SKM-1 (cell line): ENCODE data around the gene PRRC2B.
"Not testable (repeated sequence)": the region's sequence is repeated elsewhere in the genome, so short reads cannot be mapped to it uniquely, and the experiment has no call there.

Source experiments
- DNase-seq: peaks from one replicate; lab custom pipeline; 2025; ENCODE audit not compliant: unreplicated experiment; lab: John Stamatoyannopoulos, UW

Gene PRRC2B

DNA sequence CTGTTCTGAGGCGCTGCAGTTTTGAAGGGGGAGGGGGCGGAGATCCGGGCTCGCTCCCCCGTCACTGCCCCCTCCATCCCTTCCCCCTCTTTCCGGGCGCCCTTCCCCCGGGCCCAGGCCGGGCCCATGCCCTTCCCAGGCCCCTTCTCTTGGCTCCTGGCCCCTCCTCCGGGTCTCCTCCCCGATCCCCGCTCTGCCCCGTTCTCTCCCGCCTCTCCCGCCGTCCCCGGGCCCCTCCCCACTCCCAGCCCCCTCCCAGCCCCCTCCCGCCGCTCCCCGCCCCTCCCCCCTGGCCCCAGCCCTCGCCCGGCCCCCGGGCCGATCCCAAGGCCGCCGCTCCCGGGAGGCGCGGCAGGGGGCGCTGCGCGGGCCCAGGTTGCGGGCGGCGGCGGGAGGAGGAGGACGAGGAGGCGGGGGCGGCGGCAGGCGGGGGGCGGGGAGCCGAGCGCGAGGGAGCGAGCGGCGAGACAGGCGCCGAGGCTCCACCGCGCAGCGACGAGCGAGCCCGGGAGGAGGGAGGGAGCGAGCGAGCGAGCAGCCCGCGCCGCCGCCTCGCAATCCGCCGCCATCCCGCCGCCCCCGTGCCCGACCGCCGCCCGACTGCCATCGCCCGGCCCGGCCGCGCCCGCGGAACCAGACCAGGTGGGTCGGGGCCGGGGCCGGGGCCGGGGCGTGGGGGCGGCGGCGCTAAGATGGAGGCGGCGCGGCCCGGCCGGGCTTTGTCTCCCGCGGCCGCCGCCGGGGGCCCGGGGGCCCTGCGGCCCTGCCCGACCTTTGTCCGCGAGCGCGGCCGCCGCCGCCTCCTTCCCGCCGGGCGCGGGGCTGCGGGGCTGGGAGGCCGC lies at the start of gene PRRC2B:
Gene PRRC2B (plus strand): TSS at position 465 of the 842 bp plus-strand sequence. CDS start 36,059 bp downstream, outside the sequence.
- DNase-seq: no peak

DNA sequence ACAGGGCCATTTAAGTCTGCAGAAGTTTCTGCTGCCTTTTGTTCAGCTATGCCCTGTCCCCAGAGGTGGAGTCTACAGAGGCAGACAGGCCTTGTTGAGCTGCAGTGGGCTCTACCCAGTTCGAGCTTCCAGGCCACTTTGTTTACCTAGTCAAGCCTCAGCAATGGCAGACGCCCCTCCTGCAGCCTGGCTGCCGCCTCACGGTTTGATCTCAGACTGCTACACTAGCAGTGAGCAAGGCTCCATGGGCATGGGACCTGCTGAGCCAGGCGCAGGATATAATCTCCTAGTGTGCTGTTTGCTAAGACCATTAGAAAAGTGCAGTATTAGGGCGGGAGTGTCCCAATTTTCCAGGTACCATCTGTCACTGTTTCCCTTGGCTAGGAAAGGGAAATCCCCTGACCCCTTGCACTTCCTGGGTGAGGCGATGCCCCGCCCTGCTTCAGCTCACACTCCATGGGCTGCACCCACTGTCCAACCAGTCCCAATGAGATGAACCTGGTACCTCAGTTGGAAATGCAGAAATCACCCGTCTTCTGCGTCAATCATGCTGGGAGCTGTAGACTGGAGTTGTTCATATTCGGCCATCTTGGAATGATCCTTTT lies 48.9 kb upstream of the PRRC2B start:
- DNase-seq: not testable (repeated sequence)

DNA sequence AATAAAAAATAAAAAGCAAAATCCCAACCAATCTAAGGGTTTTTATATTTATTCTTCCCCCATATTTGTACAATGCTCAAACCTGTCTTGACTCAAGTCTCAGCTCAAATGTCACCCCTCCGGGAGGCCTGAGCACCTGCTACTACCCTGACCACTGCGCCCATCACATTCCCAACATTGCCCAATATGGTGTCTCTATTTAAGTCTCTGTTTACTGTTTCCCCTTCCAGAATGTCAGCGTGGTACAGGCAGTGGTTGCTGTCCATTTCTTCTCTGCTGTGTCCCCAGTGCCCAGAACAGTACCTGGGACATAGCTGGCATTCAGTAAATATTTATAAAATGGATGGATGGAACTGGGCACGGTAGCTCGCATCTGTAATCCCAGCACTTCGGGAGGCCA lies 47.3 kb upstream of the PRRC2B start:
- no peak for DNase-seq

DNA sequence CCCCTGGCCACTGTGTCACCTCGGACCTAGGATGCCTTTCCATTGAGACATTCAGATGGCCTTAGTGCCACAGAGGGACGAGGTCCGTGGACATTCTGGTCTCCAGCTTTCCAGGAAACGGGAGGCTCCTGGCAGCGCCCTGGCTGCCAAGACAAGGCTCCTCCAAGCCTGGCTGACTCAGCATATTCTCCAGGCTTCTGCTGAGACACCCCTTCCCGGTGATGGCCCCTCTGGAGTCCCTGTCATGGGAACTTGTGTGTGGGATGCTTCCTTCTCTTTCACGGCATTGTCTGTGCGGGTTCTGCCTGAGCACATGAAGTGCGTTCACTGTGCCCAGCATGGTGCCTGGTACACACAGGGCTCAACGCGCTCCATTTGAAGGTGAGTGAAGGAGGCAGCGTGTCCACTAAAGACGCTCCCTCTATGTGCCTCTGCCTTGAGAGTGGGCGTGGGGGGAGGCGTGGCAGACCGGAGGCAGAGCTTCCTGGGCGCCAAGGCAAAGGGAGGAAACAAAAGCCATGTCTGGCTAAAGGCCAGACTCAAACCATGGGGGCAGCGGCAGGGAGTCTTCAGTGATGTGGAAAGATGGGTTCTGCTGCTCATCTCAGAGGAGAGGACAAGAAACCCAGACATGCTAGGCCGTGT lies 46.4 kb upstream of the PRRC2B start:
- no peak for DNase-seq

DNA sequence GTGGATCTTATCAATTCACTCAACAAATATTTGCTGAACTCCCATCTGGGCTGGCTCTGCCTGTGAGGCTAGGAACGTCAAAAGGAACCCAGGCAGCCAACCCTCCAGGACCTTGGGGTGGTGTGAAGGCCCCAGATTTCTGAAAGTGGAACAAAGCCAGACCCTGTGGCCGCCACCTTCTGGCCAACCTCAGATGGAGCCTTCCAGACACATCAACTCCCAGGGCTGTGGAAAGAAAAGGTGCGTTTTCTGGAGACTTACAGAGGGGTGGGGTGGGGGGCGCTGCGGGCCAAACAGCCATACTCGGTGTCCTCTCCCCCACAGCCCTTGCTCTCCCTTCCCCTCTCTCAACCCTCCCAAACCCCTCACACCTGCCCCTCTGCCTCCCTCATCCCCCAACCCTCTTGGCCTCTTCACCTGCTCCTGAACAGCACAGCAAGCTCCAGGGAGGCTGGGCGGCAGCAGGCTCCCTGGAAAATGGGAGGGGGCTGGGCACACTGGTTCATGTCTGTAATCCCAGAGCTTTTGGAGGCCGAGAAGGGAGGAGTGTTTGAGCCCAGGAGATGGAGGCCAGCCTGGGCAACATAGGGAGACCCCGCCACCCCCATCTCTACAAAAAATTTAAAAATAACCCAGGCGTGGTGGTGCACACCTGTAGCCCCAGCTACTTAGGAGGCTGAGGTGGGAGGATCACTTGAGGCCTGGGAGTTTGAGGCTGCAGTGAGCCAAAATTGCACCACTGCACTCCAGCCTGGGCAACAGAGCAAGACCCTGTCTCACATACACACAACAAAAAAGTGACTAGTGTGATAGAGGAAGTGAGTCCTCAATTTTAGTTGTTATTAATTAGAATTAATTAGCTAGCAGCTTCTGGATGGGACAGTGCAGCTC lies 45.0 kb upstream of the PRRC2B start:
- no peak for DNase-seq

DNA sequence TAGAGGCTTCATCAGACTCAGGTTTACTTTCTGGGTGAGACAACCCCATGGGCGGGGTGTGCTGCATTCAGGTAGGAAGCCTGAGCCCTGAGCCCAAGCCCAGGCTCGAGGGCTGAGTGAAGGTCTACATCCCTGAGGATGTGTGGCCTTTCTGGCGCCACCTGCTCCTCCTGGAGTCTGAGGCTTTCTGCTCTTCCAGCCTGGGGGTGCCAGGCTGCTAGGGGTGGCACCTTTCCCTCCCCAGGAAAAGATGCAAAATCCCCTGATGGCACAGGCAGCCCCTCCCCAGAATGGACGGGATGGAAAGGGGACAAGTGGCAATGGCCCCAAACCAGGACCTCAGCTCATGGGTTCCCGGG lies 44.4 kb upstream of the PRRC2B start:
- no peak for DNase-seq

DNA sequence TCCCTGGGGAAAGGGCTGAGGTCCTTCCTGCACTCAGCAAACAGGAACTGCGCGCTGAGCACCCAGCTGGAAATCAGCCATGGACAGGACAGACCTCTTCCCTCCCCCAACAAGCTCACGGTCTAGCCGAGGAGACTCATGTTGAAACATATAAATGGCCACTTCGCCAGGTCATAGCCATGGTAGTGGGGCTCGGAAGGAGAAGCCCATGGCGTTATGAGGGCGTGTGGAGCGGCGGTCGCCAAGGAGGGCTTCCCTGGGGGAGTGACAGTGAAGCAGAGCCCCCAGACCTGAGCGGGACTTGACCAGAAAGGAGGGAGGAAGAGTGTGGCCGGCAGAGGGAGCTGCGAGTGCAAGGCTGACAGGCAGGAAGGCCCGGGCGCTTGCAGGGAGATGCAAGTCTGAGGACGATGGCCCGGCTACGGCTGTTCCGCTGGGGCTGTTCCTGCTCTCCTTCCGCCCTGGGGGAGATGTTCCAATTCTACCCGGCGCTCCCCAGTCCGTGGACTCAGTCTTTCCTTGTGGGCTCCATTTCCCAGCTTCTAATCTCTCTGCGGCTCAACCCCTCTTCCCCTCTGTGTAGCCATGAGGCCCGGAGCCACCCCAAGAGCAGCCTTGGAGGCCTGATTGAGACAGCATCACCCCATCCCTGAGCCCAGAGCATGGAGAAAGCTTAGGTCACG lies 43.9 kb upstream of the PRRC2B start:
- peak; percentile 88 for DNase-seq

DNA sequence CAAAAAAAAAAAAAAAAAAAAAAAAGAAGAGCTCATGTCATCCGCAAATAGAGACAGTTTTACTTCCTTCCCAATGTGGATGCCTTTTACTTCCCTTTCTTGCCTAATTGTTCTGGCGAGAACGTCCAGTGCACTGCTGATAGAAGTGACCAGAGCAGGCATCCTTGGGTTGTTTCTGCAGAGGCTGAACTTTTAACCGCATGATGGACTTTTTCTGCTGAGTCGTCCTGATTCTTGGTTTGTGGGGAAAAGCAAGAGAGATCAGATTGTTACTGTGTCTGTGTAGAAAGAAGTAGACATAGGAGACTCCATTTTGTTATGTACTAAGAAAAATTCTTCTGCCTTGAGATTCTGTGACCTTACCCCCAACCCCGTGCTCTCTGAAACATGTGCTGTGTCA lies 37.4 kb upstream of the PRRC2B start:
- peak; percentile 76 for DNase-seq

DNA sequence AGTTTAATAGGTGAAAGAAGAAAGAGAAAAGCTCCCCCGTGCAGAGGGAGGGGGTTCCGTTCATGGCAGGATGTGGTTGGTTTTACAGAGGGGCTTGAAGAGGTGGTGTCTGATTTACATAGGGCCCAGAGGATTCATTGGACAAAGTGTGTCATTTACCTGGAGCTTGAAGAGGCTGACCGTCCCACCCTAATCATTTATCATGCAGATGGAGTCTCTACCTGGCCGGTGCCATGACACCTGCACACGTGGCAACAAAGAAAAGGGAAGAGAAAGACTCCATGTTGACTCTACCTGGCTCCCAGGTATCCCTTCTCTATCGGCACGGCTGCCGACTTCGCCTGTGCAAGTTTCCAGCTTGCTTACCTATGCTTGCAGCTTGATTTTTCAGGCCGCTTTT lies 35.3 kb upstream of the PRRC2B start:
- no peak for DNase-seq

DNA sequence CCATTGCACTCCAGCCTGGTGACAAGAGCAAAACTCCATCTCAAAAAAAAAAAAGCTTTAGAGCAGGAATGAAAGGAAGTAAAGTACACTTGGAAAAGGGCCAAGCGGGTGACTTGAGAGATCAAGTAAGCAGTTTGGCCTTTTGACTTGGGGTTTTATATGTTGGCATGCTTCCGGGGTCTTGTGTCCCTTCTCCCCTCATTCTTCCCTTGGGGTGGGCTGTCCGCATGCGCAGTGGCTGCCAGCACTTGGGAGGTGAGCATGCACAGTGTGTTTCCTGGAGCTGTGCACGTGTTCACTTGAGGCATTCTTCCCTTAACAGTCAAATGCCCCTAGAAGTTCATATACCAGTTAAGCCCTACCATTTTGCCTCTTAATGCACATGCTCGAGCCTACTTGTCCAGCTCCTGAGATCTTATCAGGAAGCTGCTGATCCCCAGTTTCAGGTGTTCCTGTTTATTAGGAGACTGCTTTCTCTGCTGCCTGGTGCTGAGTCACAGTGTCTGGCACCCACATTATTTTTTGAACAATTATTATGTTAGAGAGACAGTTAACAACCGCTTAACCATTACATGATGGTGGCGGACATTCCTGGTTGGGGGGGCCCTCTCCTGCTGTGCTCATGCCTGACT lies 32.6 kb upstream of the PRRC2B start:
- no peak for DNase-seq

DNA sequence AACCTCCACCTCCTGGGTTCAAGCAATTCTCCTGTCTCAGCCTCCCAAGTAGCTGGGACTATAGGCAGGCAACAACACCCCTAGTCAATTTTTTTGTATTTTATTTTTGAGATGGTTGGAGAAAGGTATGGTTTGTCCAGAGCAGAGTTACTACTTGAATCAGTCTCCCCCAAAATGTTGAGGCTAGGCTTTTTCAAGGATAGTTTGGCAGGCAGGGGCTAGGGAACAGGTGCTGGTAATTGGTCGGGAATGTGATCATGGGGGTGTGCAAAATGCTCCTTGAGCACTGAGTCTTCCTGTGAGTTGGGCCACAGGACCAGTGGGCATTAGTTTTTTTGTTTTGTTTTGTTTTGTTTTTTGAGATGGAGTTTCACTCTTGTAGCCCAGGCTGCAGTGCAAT lies 28.3 kb upstream of the PRRC2B start:
- DNase-seq: no peak

DNA sequence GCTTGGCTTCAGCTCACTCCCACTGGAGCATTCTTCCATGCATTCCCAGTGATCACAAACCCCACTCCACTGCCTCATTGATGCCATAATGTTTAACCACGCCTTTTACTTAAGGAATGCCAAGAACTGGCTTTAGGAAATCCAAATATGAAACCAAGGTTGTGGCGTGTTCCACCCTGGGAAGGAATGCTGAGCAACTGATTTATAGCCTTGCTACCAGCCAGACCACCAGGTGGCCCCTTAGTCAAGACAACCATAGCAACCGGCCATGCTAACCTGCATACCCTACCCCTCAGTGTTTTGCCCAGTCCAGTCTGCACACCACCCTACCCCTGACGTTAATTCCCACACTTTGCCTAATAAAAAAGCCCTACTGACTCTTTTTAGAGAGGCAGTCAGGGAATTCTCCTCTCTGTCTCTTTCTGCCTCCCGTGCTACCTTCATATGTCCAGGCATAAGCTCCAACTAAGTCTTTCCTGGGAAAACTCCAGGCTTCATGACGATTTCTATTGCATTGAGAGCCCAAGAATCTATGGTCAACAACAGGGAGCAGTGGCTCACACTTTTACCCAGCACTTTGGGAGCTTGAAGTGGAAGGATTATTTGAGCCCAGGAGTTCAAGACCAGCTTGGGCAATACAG lies 27.0 kb upstream of the PRRC2B start:
- DNase-seq: no peak

DNA sequence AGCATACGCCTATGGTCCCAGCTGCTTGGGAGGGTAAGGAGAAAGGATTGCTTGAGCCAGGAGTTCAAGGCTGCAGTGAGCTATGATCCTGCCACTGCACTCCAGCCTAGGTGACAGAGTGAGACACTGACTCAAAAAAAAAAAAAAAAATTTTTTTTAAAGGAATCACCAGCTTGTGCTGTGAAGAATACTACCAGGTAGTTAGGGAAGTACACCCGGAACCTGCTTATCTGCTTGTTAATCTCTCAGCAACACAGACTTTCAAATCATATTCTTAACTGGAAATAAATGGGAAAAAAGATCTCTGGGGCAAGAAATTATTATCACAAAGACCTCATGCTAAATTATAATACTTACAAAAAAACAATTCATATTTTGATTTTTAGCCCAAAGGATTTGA lies 26.4 kb upstream of the PRRC2B start:
- DNase-seq: no peak

DNA sequence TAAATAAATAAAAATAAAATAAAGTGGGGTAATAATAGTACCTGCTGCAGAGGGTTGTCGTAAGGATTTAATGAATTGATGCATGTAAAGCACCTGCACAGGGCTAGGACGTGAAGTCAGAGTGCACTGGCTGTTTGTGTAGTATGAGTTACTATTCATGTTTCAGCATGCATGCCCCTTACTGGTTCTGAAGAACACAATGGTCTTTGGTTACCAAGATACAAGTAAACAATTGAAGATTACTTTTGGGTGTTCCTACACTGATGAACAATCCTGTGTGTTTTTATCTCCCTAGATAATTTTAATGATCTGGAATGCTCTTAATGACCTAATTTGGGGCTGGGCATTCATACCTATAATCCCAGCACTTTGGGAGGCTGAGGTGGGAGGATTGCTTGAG lies 23.2 kb upstream of the PRRC2B start:
- no peak for DNase-seq

DNA sequence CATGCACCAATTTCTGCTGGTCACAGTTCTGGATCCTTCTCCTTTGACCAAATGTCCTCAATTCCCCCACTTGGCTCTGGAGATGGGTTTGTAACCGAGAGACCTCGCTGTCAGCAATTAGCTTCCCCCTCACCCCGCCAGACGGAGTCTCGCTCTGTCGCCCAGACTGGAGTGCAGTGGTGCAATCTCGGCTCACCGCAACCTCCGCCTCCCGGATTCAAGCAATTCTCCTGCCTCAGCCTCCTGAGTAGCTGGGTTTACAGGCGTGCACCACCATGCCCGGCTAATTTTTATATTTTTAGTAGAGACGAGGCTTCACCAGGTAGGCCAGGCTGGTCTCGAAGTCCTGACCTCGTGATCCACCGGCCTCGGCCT lies 21.3 kb upstream of the PRRC2B start:
- not testable (repeated sequence) for DNase-seq

DNA sequence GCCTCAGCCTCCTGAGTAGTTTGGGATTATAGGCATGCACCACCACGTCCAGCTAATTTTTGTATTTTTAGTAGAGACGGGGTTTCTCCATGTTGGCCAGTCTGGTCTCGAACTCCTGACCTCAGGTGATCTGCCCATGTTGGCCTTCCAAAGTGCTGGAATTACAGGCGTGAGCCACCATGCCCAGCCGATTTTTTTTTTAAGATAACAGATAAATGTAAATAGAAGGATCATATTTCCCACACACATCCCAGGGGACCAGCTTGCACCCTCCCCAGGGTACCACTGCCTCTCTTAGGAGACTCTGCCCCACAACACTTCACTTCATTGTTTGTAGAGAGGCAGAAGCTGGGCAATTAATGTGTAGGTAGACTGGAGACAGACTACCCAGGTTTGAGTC lies 19.2 kb upstream of the PRRC2B start:
- DNase-seq: not testable (repeated sequence)

DNA sequence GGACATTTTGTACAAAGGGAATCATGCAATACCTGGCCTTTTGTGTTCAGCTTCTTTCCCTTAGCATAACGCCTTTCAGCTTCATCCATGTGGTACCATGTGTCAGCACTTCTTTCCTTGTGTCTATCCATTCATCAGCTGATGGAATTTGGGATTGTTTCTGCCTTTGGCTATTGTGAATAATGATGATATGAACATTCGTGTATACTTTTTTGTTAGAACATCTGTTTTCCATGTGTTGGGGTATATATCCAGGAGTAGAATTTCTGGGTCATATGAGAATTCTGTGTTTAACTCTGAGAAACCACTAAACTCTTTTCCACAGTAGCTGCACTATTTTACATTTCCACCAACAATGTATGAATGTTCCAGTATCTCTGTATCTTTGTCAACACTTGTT lies 14.8 kb upstream of the PRRC2B start:
- no peak for DNase-seq

DNA sequence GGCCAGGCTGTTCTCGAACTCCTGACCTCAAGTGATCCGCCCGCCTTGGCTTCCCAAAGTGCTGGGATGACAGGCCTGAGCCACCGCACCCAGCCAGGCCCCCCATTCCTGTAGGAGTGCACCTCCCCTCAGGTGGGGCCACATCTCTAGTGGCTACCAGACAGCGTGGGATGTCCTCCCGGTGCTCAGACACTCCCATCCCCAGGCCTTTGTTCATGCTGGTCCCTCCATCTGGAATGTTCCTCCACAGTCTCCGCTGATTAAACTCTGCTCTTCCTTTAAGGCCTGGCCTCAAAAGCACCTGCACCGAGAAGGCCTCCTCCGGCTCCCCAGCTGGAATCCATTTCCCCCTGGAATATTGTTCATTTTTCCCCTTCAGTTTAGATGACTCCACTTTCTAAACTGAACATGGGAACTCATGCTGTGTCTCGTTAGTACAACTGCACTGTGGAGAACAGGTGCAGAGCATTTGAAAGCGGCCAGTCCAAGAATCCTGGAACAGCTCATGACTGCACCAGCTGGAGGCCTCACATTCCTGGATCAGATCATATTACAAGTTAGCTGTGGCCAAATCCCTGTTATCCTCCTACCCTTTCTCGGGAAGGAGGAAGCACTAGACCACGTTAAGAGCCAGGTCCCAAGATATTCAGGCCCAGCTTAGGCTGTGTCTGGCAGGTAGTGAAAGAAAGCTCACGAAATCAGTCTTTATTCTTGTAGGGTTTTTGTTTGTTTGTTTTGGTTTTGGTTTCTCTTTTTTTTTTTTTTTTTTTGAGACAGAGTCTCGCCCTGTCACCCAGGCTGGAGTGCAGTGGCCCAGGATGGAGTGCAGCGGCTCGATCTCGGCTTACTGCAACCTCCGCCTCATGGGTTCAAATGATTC lies 10.8 kb upstream of the PRRC2B start:
- DNase-seq: no peak

DNA sequence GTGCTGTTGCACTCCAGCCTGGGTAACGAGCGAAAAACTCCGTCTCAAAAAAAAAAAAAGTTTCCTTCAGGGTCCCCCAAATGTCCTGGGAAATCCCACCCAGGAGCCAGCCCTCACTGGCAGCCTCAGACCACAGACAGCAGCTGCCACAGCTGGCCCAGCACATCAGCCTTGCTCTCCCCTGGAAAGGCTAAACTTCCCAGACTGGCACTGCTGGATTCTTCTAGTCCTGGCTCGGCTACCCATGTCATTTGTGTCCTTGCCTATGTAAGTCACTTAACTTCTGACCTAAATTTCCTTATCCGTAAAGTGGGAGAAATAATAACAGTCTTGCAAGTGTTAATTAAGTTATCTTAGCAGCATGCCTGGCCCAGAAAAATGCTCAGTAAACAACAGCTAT lies 8.6 kb upstream of the PRRC2B start:
- no peak for DNase-seq
